Sigmoid colon (tissue), 7 donors: ENCODE data around the gene AUTS2. TPM values are rescaled to one million over a fixed set of nuclear protein-coding genes. Genes with fewer than 3 reads are reported as not detected.

Source experiments
- DNase-seq: peaks from one replicate; pipeline ENCODE4 v3.0.0-alpha.2; 2019
- H3K27ac ChIP-seq, 4 donors: fragments of 200-600 bp; sonication (generic); one replicate each; pipeline ENCODE4 v1.5.1; 2016 to 2019; ENCODE audit warnings: mild to moderate bottlenecking in 1 of 4
- H3K27me3 ChIP-seq, 3 donors: fragments of 200-600 bp; sonication (generic); one replicate each; pipeline ENCODE4 v1.5.1; 2019; ENCODE audit warnings: mild to moderate bottlenecking in 1 of 3
- H3K36me3 ChIP-seq, 4 donors: fragments of 200-600 bp; sonication (generic); one replicate each; pipeline ENCODE4 v1.5.1; 2016 to 2019
- H3K4me1 ChIP-seq, 4 donors: fragments of 200-600 bp; sonication (generic); one replicate each; pipeline ENCODE4 v1.5.1; 2017 to 2019
- H3K4me3 ChIP-seq, 4 donors: fragments of 200-600 bp; sonication (generic); one replicate each; pipeline ENCODE4 v1.5.1; 2017 to 2019; ENCODE audit warnings: mild to moderate bottlenecking in 2 of 4, moderate library complexity in 1 of 4
- H3K9me3 ChIP-seq, 4 donors: fragments of 200-600 bp in 3 of 4; sonication (generic) in 3 of 4; one replicate each; pipeline versions ENCODE4 v1.5.1 to v1.6.1; 2013 to 2019
- EP300 ChIP-seq, 4 donors: sonication (generic); formaldehyde crosslinking; IDR thresholded peaks; one replicate each; pipeline ENCODE4 v1.6.1; 2017; ENCODE audit warnings: antibody characterized with exemption in 4 of 4
- POLR2A ChIP-seq, 2 donors: fragments of 450-650 bp; IDR thresholded peaks; one replicate each; pipeline ENCODE4 v1.6.1; 2016; ENCODE audit warnings: antibody characterized with exemption in 2 of 2, mild to moderate bottlenecking in 2 of 2, moderate library complexity in 2 of 2
- POLR2AphosphoS5 ChIP-seq, 4 donors: sonication (generic); formaldehyde crosslinking; IDR thresholded peaks; one replicate each; pipeline ENCODE4 v1.6.1; 2017; ENCODE audit warnings: antibody characterized with exemption in 4 of 4
- WGBS, 2 donors: extraction: QIAGEN DNeasy Blood & Tissue Kit; methylation state at CpG; one replicate each; pipeline ENCODE4 v1.1.7; 2013; 5-methylcytosine and 5-hydroxymethylcytosine counted together
- intact Hi-C: fragments of 100-400 bp; cut with DNase I; formaldehyde crosslinking; loops from one replicate; pipeline ENCODE4 v1.15.1; 2023
- polyA plus RNA-seq, 3 donors: library from polyadenylated mRNA; stranded (reverse); fragments of 200-250 nt; gene quantifications; one replicate each; pipeline ENCODE4 v1.2.3, GENCODE V29; 2013
- total RNA-seq, 4 donors: library from RNA; depleted of rRNA; stranded (reverse); fragments of >200 nt; gene quantifications; one replicate each; pipeline ENCODE4 v1.1.0, GENCODE V29; 2016
- TF ChIP-seq, protein P1 (sequence below), 4 experiments: fragments of 450-650 bp in 3 of 4; fragments of 200-600 bp in 1 of 4; IDR thresholded peaks; one replicate each; pipeline ENCODE4 v1.5.1; 2016 to 2019; ENCODE audit warnings: antibody characterized with exemption in 4 of 4, mild to moderate bottlenecking in 3 of 4, moderate library complexity in 2 of 4
- donor health status: healthy with polysubstance abuse.
- donor health status: Bipolar disorder and iron deficiency.
- donor health status: healthy.

Gene AUTS2
- total and polyA plus RNA-seq, 7 donors = 3.6 to 55.7 (median 25.5) TPM

GRCh38 chr7:70512144-70512543 lies 913.9 kb downstream of the AUTS2 start:
- H3K27ac ChIP-seq = no peak overlapping the region
- 89 to 91% methylated on average over 7 of the region's 7 CpGs for whole genome bisulfite sequencing, 2 donors
- no peaks in the 10 kb centered on the region for H3K36me3 ChIP-seq
- intact Hi-C loops = no loop called here
- no peaks in the 10 kb centered on the region for H3K4me1 ChIP-seq
- H3K27me3 ChIP-seq = no peaks in the 10 kb centered on the region
- H3K4me3 ChIP-seq = no peak overlapping the region
- no peak for DNase-seq
- TF ChIP-seq POLR2A (IDR thresholded peaks at IDR 0.05) (no peak), EP300 (IDR thresholded peaks at IDR 0.05) (no peak), POLR2AphosphoS5 (IDR thresholded peaks at IDR 0.05) (no peak)
- TF ChIP-seq, protein P1, sequence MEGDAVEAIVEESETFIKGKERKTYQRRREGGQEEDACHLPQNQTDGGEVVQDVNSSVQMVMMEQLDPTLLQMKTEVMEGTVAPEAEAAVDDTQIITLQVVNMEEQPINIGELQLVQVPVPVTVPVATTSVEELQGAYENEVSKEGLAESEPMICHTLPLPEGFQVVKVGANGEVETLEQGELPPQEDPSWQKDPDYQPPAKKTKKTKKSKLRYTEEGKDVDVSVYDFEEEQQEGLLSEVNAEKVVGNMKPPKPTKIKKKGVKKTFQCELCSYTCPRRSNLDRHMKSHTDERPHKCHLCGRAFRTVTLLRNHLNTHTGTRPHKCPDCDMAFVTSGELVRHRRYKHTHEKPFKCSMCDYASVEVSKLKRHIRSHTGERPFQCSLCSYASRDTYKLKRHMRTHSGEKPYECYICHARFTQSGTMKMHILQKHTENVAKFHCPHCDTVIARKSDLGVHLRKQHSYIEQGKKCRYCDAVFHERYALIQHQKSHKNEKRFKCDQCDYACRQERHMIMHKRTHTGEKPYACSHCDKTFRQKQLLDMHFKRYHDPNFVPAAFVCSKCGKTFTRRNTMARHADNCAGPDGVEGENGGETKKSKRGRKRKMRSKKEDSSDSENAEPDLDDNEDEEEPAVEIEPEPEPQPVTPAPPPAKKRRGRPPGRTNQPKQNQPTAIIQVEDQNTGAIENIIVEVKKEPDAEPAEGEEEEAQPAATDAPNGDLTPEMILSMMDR (IDR thresholded peaks at IDR 0.05) = no peak
- H3K9me3 ChIP-seq = no peaks in the 10 kb centered on the region

DNA sequence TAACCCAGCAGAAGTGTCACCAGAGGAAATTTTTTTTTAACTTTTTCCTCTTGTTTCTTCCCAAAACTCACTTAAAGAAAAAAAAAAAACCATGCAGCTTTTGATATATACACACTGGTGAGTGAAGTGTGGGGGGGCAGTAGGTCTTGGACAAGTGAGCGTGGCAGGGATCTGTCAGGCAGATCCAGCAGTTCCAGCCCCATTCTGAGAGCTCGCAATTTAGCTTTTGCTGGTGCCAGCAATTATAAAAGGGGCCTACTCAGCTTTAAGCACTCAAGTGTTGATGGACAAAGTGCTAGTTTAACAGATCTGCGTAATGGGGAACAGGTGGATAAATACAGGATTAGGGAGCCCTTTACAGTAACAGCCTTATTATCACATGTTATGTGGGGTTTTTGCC lies 914.5 kb downstream of the AUTS2 start:
- H3K36me3 ChIP-seq = no peaks in the 10 kb centered on the region

GRCh38 chr7:70520611-70521010 lies 922.3 kb downstream of the AUTS2 start:
- WGBS, 2 donors = 84 to 85% methylated on average over 4 of the region's 4 CpGs
- TF ChIP-seq POLR2AphosphoS5 (IDR thresholded peaks at IDR 0.05) = no peak
- TF ChIP-seq, protein P1 (IDR thresholded peaks at IDR 0.05) = no peak
- no peak for TF ChIP-seq POLR2A (IDR thresholded peaks at IDR 0.05)
- no peak for TF ChIP-seq EP300 (IDR thresholded peaks at IDR 0.05)
- Histone ChIP-seq H3K27ac (no peak overlapping the region), H3K4me1 (peaks cover 0 to 15% (median 0%) of the 10 kb centered on the region in 4 donors), H3K27me3 (no peaks in the 10 kb centered on the region), H3K9me3 (no peaks in the 10 kb centered on the region), H3K36me3 (no peaks in the 10 kb centered on the region), H3K4me3 (no peak overlapping the region)
- DNase-seq = no peak
- intact Hi-C loops = no loop called here

More for the DNA sequence above, 914.5 kb downstream of the AUTS2 start:
- Histone ChIP-seq H3K9me3 (no peaks in the 10 kb centered on the region), H3K27me3 (no peaks in the 10 kb centered on the region), H3K4me1 (no peaks in the 10 kb centered on the region), H3K27ac (no peak overlapping the region), H3K4me3 (no peak overlapping the region)
- 91% methylated on average over 3 of the region's 3 CpGs for WGBS, 2 donors
- TF ChIP-seq EP300 (IDR thresholded peaks at IDR 0.05) (no peak), POLR2A (IDR thresholded peaks at IDR 0.05) (no peak), POLR2AphosphoS5 (IDR thresholded peaks at IDR 0.05) (no peak)
- TF ChIP-seq, protein P1 (IDR thresholded peaks at IDR 0.05) = no peak
- intact Hi-C loops = no loop called here
- no peak for DNase-seq

- no peaks in the 10 kb centered on the region for H3K36me3 ChIP-seq
- intact Hi-C loops = no loop called here
- WGBS, 2 donors = 77 to 91% methylated on average over 8 of the region's 8 CpGs
- no peak for DNase-seq
- no peaks in the 10 kb centered on the region for H3K9me3 ChIP-seq
- H3K27ac ChIP-seq = no peak overlapping the region
- no peaks in the 10 kb centered on the region for H3K27me3 ChIP-seq
- TF ChIP-seq POLR2A (IDR thresholded peaks at IDR 0.05) (no peak), POLR2AphosphoS5 (IDR thresholded peaks at IDR 0.05) (no peak), EP300 (IDR thresholded peaks at IDR 0.05) (no peak)
- TF ChIP-seq, protein P1 (IDR thresholded peaks at IDR 0.05) = no peak
- peaks cover 0 to 15% (median 0%) of the 10 kb centered on the region in 4 donors for H3K4me1 ChIP-seq
- H3K4me3 ChIP-seq = no peak overlapping the region
These were observed 925.1 kb downstream of the AUTS2 start for GRCh38 chr7:70523249-70523988.
